GM23338 (cell line): ENCODE measurements around the gene CDK11A.
"Not testable (repeated sequence)": the region's sequence is repeated elsewhere in the genome, so short reads cannot be mapped to it uniquely, and the experiment has no call there.

Source experiments
- CREB1 ChIP-seq: fragments of 250-450 bp; sonication (Bioruptor Pico); IDR thresholded peaks from 2 replicates; pipeline ENCODE4 v1.5.0; 2020; ENCODE audit warnings: low read depth, mild to moderate bottlenecking, moderate library complexity
- EZH2 ChIP-seq: fragments of 200-600 bp; sonication (generic); IDR thresholded peaks from one replicate; pipeline ENCODE4 v1.8.0; 2017; ENCODE audit warnings: antibody characterized with exemption, mild to moderate bottlenecking, low read depth; ENCODE audit not compliant: unreplicated experiment
- EZH2phosphoT487 ChIP-seq: fragments of 200-600 bp; sonication (generic); IDR thresholded peaks from one replicate; pipeline ENCODE4 v1.8.1; 2018; ENCODE audit warnings: antibody characterized with exemption; ENCODE audit not compliant: unreplicated experiment
- JUNB ChIP-seq: IDR thresholded peaks from one replicate; pipeline ENCODE4 v1.6.1; 2016; ENCODE audit warnings: antibody characterized with exemption; ENCODE audit not compliant: unreplicated experiment
- POLR2AphosphoS5 ChIP-seq: IDR thresholded peaks from 2 replicates; pipeline ENCODE4 v1.6.1; 2016; ENCODE audit warnings: antibody characterized with exemption, low read depth
- TF ChIP-seq, protein P1 (sequence below), 2 experiments: fragments of 200-600 bp in 1 of 2; sonication (generic) in 1 of 2; conservative IDR thresholded peaks; 2 replicates each; pipeline versions ENCODE4 v1.5.1 to v1.6.1; 2016 to 2017; ENCODE audit warnings: antibody characterized with exemption in 2 of 2, low read depth in 2 of 2, mild to moderate bottlenecking in 2 of 2, moderate library complexity in 1 of 2

DNA sequence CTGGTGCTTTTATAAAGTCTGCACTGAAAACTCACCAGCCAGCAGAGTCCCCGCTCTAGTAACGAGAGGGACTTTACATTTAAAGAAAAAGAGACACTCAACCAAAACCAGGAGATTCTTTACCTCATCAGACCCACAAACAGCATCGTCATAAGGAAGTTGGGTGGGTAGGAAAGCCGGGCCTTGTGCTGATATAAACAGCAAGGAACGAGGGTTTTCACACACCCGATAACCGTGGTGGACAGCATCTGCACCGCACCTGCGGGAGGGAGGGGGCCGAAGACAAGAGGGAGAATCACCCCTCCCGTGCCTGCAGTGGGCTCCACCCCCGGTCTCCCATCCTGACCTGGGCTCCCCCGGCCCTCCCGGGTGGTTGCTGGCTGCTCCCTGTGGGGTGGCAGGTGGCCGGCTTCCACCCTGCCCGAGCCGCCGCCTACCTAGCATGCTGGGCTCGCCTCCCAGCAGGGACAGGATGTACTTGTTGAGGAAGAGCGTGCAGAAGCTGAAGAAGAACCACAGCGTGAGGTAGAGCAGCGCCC, 14.7 kb upstream of the CDK11A start:
- TF ChIP-seq, protein P1, sequence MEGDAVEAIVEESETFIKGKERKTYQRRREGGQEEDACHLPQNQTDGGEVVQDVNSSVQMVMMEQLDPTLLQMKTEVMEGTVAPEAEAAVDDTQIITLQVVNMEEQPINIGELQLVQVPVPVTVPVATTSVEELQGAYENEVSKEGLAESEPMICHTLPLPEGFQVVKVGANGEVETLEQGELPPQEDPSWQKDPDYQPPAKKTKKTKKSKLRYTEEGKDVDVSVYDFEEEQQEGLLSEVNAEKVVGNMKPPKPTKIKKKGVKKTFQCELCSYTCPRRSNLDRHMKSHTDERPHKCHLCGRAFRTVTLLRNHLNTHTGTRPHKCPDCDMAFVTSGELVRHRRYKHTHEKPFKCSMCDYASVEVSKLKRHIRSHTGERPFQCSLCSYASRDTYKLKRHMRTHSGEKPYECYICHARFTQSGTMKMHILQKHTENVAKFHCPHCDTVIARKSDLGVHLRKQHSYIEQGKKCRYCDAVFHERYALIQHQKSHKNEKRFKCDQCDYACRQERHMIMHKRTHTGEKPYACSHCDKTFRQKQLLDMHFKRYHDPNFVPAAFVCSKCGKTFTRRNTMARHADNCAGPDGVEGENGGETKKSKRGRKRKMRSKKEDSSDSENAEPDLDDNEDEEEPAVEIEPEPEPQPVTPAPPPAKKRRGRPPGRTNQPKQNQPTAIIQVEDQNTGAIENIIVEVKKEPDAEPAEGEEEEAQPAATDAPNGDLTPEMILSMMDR (conservative IDR thresholded peaks at IDR 0.05; ENCODE audit: low read depth in 2 of 2) = not testable (repeated sequence)
- TF ChIP-seq POLR2AphosphoS5; EZH2; JUNB; CREB1 (CRISPR knock-in tag); EZH2phosphoT487: not testable (repeated sequence)
